Inflammatory macrophage treated with lipopolysaccharide for 4 hours (primary cell): ENCODE results near the gene VASH1.
"Not testable (repeated sequence)": the region's sequence is repeated elsewhere in the genome, so short reads cannot be mapped to it uniquely, and the experiment has no call there.

Experiments used
- DNase-seq: peaks from one replicate; pipeline ENCODE4 v3.0.0-alpha.2; 2020

The VASH1 gene

DNA sequence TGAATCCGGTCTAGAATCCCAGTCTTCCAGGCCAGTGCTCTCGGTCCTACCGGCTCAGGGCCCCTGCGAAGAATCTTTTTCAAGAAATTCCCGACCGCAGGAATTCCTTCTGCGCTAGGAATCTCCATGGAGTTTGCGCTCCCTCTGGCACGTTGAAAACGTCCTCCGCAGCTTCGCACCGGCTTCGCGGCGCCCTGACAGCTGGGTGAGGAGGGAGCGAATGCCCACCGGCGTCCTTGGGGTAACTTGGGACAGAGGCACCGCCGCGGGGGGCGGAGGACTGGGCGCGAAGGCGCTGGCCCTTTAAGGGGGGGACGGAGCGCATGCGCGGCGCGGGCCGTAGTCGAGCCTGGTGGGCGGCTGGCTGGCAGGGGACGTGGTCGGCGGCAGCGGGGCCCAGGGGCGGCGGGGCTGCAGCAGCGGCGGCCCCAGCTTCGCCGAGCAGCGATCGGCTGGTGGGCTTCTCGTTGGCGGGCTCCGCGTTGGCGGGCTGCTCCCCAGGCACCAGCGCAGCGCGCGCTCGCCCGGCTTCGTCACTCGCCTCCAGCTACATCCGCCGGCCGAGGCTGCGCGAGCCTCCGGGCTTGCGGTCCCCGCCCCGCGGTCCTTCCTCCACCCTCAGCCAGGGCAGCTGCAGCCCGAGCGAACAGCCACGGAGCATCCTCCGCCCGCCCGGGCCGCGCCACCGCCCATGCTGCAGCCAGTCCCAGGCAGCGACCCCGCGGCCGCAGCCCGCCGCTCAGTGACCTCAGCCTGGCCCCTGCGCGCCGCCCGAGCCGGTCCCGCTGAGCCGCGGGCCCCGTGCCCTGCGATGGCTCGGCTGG lies at the start of gene VASH1:
TSS of gene VASH1 (plus strand) at position 333 of the 824 bp plus-strand sequence. CDS start 1,354 bp downstream, outside the sequence.
- peak; percentile 82 for DNase-seq

GRCh38 chr14:76713121-76713520 lies 48.1 kb upstream of the VASH1 start:
- no peak for DNase-seq

DNA sequence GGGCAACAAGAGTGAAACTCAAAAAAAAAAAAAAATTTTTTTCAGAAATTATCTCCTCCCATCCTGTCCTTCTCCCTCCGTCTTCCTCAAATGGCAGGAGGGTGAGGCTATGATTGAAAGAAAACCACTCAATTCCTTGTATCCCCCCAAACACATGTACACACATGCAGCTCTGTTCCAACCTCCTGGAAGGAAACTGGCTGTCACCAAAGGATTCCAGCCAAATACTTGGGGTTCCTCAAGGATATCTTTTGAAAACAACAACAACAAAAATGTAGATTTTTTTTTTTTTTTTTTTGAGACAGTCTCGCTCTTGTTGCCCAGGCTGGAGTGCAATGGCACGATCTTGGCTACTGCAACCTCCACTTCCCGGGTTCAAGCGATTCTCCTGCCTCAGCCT lies 46.8 kb upstream of the VASH1 start:
- DNase-seq, result no peak

DNA sequence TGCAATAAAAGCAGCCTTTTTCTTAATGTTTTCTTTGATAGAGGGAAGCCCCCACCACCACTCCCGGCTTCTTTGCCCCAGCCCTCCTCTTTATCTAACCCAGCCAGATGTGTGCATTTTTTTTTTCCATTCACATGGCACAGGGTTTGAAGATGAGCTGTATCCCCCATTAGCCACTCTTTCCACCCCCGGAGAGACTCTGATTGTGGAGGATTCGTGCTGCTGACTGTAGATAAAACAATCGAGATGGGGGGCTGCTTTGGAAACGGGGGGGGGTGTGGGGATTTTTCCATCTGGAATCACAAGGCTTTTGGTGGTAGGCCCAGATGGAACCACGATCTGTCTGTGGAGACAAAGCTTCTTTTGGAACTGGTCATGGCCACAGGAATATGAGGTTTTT lies 46.2 kb upstream of the VASH1 start:
- no peak for DNase-seq

- peak; percentile 72 for DNase-seq
These were observed 45.7 kb upstream of the VASH1 start for GRCh38 chr14:76715511-76716081.

- DNase-seq, result no peak
These were observed 45.0 kb upstream of the VASH1 start for GRCh38 chr14:76716285-76716684.

- DNase-seq, result no peak
These were observed 43.6 kb upstream of the VASH1 start for GRCh38 chr14:76717508-76718290.

GRCh38 chr14:76718306-76719040 lies 42.8 kb upstream of the VASH1 start:
- no peak for DNase-seq

GRCh38 chr14:76719666-76720065 lies 41.6 kb upstream of the VASH1 start:
- DNase-seq, result no peak

GRCh38 chr14:76720382-76720813 lies 40.9 kb upstream of the VASH1 start:
- peak; percentile 68 for DNase-seq

GRCh38 chr14:76721506-76721905 lies 39.8 kb upstream of the VASH1 start:
- DNase-seq, result not testable (repeated sequence)

- peak; percentile 48 for DNase-seq
These were observed 36.4 kb upstream of the VASH1 start for GRCh38 chr14:76724651-76725550.

GRCh38 chr14:76726551-76726970 lies 34.7 kb upstream of the VASH1 start:
- no peak for DNase-seq

GRCh38 chr14:76727384-76727783 lies 33.9 kb upstream of the VASH1 start:
- DNase-seq, result peak; percentile 68

GRCh38 chr14:76727901-76728300 lies 33.4 kb upstream of the VASH1 start:
- no peak for DNase-seq

DNA sequence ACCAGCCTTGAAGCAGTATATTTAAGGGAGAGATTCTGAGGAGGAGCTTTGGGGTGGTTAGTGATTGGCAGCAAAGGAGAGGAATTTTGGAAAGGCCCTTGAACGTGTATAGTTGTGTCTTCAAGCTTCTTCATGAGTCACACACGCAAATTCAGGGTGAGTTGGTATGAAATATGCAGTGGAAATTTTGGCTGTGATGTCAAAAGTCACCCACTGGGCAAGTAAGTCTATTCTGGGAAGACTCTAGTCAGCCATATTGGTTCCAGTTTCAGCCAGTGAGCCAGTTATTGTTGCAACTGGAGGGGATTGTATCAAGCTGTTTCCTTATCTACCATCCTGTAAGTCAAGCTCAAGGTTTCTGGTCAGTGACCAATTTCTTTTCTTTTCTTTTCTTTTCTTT lies 32.0 kb upstream of the VASH1 start:
- peak; percentile 80 for DNase-seq

DNA sequence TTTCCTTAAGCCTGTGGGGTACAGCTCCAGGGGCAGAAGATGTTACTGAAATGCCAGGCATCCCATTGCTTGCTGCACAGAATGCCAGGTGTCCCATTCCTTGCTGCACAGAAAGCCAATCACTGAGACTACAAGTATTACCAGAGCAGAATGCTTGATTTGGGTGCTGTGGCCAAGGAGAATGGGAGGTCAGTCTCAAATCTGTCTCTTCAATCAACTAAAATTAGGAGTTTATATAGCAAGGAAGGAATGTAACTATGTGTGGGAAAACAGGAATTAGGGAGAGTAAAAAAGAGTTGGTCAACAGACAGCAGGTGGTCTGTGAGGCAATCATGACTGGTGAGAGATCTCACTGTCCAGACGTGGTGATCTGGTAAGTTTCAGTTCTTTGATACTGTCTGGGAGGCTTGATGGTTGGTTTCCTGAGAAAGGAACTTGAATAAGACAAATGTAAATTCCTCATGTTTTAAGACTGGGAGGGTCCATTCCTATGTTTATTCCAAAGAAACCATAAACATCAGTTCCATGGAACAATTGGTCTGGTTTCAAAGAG lies 31.2 kb upstream of the VASH1 start:
- peak; percentile 89 for DNase-seq

- not testable (repeated sequence) for DNase-seq
These were observed 26.8 kb upstream of the VASH1 start for GRCh38 chr14:76734501-76734900.

GRCh38 chr14:76736514-76736913 lies 24.8 kb upstream of the VASH1 start:
- DNase-seq, result peak; percentile 61

DNA sequence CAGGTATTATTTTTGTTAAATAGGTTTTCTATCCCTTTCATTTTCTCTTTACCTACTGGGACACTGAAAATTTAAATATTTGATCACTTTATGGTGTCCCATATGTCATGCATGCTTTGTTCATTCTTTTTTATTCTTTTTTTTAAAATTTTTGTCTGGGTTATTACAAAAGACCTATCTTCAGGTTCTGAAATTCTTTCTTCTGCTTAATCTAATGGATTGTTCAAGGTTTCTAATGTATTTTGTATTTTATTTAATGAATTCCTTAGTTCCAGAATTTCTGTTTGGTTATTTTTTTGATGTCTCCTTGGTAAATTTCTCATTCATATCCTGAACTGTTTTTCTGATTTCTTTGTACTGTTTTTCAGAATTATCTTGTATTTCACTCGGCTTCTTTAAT lies 20.2 kb upstream of the VASH1 start:
- no peak for DNase-seq

DNA sequence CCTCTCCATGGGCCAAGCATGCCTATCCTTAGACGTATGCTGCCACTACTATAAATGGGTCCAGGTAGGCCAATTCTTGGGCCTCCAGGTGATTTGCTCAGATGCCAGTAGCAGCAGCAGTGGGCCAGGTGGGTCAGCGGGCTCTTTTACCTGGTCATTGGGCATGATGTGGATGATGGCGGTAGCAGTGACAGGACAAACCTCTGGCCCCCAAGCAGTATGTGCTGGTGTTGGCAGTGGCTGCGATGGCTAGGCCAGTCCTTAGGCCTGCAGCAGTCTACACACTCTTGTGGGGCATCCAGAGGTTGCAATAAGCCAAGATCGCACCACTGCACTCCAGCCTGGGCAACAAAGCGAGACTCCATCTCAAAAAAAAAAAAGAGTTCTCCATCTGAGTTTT lies 19.1 kb upstream of the VASH1 start:
- no peak for DNase-seq
